GM12875 (cell line): ENCODE results near the gene PXK.

Source experiments
- H3K4me3 ChIP-seq: one replicate; pipeline ENCODE4 v1.5.1; 2011; ENCODE audit warnings: low read depth, low read length, control low read depth
- CTCF ChIP-seq: IDR thresholded peaks from 2 replicates; pipeline ENCODE4 v1.5.1; 2011; ENCODE audit warnings: low read depth, mild to moderate bottlenecking, control low read depth, inconsistent platforms, low read length, moderate library complexity, borderline replicate concordance; ENCODE audit not compliant: insufficient read depth

Gene PXK

GRCh38 chr3:58340594-58341244 lies 8.0 kb downstream of the PXK start:
- no peak for TF ChIP-seq CTCF
- H3K4me3 ChIP-seq: no peak overlapping the region

- H3K4me3 ChIP-seq: no peak overlapping the region
- no peak for TF ChIP-seq CTCF
Observed at GRCh38 chr3:58341376-58341775, 8.7 kb downstream of the PXK start.

GRCh38 chr3:58342676-58343075 lies 10.0 kb downstream of the PXK start:
- H3K4me3 ChIP-seq: no peak overlapping the region
- TF ChIP-seq CTCF: no peak

GRCh38 chr3:58345457-58345856 lies 12.8 kb downstream of the PXK start:
- TF ChIP-seq CTCF: no peak
- no peak overlapping the region for H3K4me3 ChIP-seq

GRCh38 chr3:58346368-58346767 lies 13.7 kb downstream of the PXK start:
- no peak for TF ChIP-seq CTCF

GRCh38 chr3:58347984-58348383 lies 15.3 kb downstream of the PXK start:
- no peak for TF ChIP-seq CTCF
- no peak overlapping the region for H3K4me3 ChIP-seq

More at GRCh38 chr3:58346368-58346767, 13.7 kb downstream of the PXK start:
- H3K4me3 ChIP-seq: no peak overlapping the region

GRCh38 chr3:58349792-58350626 lies 17.3 kb downstream of the PXK start:
- H3K4me3 ChIP-seq: no peak overlapping the region

More at GRCh38 chr3:58349792-58350626, 17.3 kb downstream of the PXK start:
- no peak for TF ChIP-seq CTCF
